ENCODE data around the gene TPPP3. TPM values are rescaled to one million over a fixed set of nuclear protein-coding genes. Genes with fewer than 3 reads are reported as not detected.

The TPPP3 gene
- total RNA-seq, 1 donor from 2014 or later: 4.7 TPM

GRCh38 chr16:67432506-67432890 lies 39.2 kb upstream of the TPPP3 start:
- no peak for DNase-seq (ENCODE audit: low read depth, low spot score)
- TF ChIP-seq CTCF (conservative IDR thresholded peaks at IDR 0.05): no peak
- H3K27me3 Mint-ChIP-seq (ENCODE audit: low read depth): peaks cover 49% of the 10 kb centered on the region
- H3K27ac Mint-ChIP-seq (ENCODE audit: unreplicated experiment): peak overlapping the region; percentile 67
- no peaks in the 10 kb centered on the region for H3K9me3 Mint-ChIP-seq
- peaks cover 18% of the 10 kb centered on the region for H3K4me1 Mint-ChIP-seq
- H3K4me3 Mint-ChIP-seq: peak overlapping the region; percentile 78
- no peaks in the 10 kb centered on the region for H3K36me3 Mint-ChIP-seq (ENCODE audit: low read depth)

GRCh38 chr16:67431775-67432505 lies 38.6 kb upstream of the TPPP3 start:
- peaks cover 18% of the 10 kb centered on the region for H3K4me1 Mint-ChIP-seq
- H3K36me3 Mint-ChIP-seq (ENCODE audit: low read depth): no peaks in the 10 kb centered on the region
- no peak for TF ChIP-seq CTCF (conservative IDR thresholded peaks at IDR 0.05)
- peaks cover 53% of the 10 kb centered on the region for H3K27me3 Mint-ChIP-seq (ENCODE audit: low read depth)
- peak overlapping the region; percentile 78 for H3K4me3 Mint-ChIP-seq
- no peaks in the 10 kb centered on the region for H3K9me3 Mint-ChIP-seq
- no peak for DNase-seq (ENCODE audit: low read depth, low spot score)
- H3K27ac Mint-ChIP-seq (ENCODE audit: unreplicated experiment): peak overlapping the region; percentile 67

- Mint-ChIP-seq H3K4me3 (peak within 1 kb of the TSS; percentile 80), H3K27me3 (ENCODE audit: low read depth) (peaks cover 58% of the 10 kb centered on the region), H3K36me3 (ENCODE audit: low read depth) (no peaks in the 10 kb centered on the region), H3K9me3 (no peaks in the 10 kb centered on the region), H3K27ac (ENCODE audit: unreplicated experiment) (no peak within 1 kb of the TSS), H3K4me1 (peaks cover 18% of the 10 kb centered on the region)
- no peak for TF ChIP-seq CTCF (conservative IDR thresholded peaks at IDR 0.05)
- peak; percentile 41 for DNase-seq (ENCODE audit: low read depth, low spot score)
These were observed 37.9 kb upstream of the TPPP3 start, which contains the start of gene HSD11B2 for GRCh38 chr16:67430977-67431774. Gene HSD11B2, plus strand, starts transcription at chr16:67431121. Its CDS starts 128 bp downstream, at chr16:67431249.

- H3K36me3 Mint-ChIP-seq (ENCODE audit: low read depth): no peaks in the 10 kb centered on the region
- peaks cover 18% of the 10 kb centered on the region for H3K4me1 Mint-ChIP-seq
- peaks cover 62% of the 10 kb centered on the region for H3K27me3 Mint-ChIP-seq (ENCODE audit: low read depth)
- no peaks in the 10 kb centered on the region for H3K9me3 Mint-ChIP-seq
- no peak for TF ChIP-seq CTCF (conservative IDR thresholded peaks at IDR 0.05)
- no peak for DNase-seq (ENCODE audit: low read depth, low spot score)
- H3K4me3 Mint-ChIP-seq: peak overlapping the region; percentile 80
- no peak overlapping the region for H3K27ac Mint-ChIP-seq (ENCODE audit: unreplicated experiment)
These were observed 37.2 kb upstream of the TPPP3 start for GRCh38 chr16:67430504-67430976.

- no peak for TF ChIP-seq CTCF (conservative IDR thresholded peaks at IDR 0.05)
- no peak for DNase-seq (ENCODE audit: low read depth, low spot score)
- no peaks in the 10 kb centered on the region for H3K9me3 Mint-ChIP-seq
- peaks cover 67% of the 10 kb centered on the region for H3K27me3 Mint-ChIP-seq (ENCODE audit: low read depth)
- no peaks in the 10 kb centered on the region for H3K36me3 Mint-ChIP-seq (ENCODE audit: low read depth)
- H3K27ac Mint-ChIP-seq (ENCODE audit: unreplicated experiment): no peak overlapping the region
- peak overlapping the region; percentile 80 for H3K4me3 Mint-ChIP-seq
- H3K4me1 Mint-ChIP-seq: peaks cover 18% of the 10 kb centered on the region
These were observed 36.7 kb upstream of the TPPP3 start for GRCh38 chr16:67429799-67430503.
